ENCODE data around the gene TMEM184C. TPM values are rescaled to one million over a fixed set of nuclear protein-coding genes. Genes with fewer than 3 reads are reported as not detected.

The TMEM184C gene
- total and polyA plus RNA-seq, 2 of the 8 experiments (the other 6 are each of a cell fraction or from before 2014, with no cell fraction given), result 11.1 to 42.4 TPM

- Histone ChIP-seq H3K14ac (ENCODE audit: insufficient read length) (peak within 1 kb of the TSS; percentile 33), H2AK5ac (ENCODE audit: low read depth, low read length) (no peak within 1 kb of the TSS), H3K4me2 (ENCODE audit: insufficient read depth in 1 of 2, low read depth in 2 of 2, low read length in 2 of 2) (peak within 1 kb of the TSS; percentile 72 to 75), H3K27ac (ENCODE audit: low read depth, low read length) (peak within 1 kb of the TSS; percentile 30; the same call in 1 of the 2 replicates), H2BK20ac (ENCODE audit: low read length) (no peak within 1 kb of the TSS), H3K9me3 (ENCODE audit: insufficient read depth in 2 of 2, low read depth in 1 of 2, low read length in 1 of 2) (no peaks in the 10 kb centered on the region), H3K4ac (replicated peaks; ENCODE audit: insufficient read length, low read depth, low read length) (no peak within 1 kb of the TSS), H3K4me3 (ENCODE audit: extremely low read depth in 1 of 4, insufficient read depth in 2 of 4, low read depth in 3 of 4, low read length in 4 of 4) (peak within 1 kb of the TSS; percentile 68 to 83 (median 77)), H3K9ac (replicated peaks in 1 of 4; ENCODE audit: extremely low read depth in 1 of 4, low read depth in 3 of 4, low read length in 3 of 4) (peak within 1 kb of the TSS; percentile 78 to 88 (median 83)), H3K23me2 (ENCODE audit: low read depth, low read length) (peaks cover 5% of the 10 kb centered on the region; the same call in 1 of the 2 replicates), H2BK15ac (ENCODE audit: low read length) (no peak within 1 kb of the TSS; the same call in 1 of the 2 replicates), H2AFZ (ENCODE audit: low read length) (peak within 1 kb of the TSS; percentile 91), H3K79me1 (ENCODE audit: low read depth, low read length) (peaks cover 3% of the 10 kb centered on the region; the same call in 1 of the 2 replicates), H3K79me2 (ENCODE audit: control insufficient read depth in 1 of 2, insufficient read depth in 2 of 2, low read length in 2 of 2) (peaks cover 0 to 18% of the 10 kb centered on the region in 2 experiments; a peak in 2 of 4 replicates), H3K4me1 (replicated peaks in 1 of 4; ENCODE audit: control insufficient read depth in 3 of 4, insufficient read depth in 4 of 4, low read length in 3 of 4) (peaks cover 0 to 6% (median 3%) of the 10 kb centered on the region in 4 experiments; a peak in 4 of 7 replicates), H3K56ac (replicated peaks; ENCODE audit: insufficient read length, low read depth, low read length) (peak within 1 kb of the TSS; percentile 63), H3K23ac (ENCODE audit: insufficient read length) (no peak within 1 kb of the TSS), H3K18ac (ENCODE audit: extremely low read depth, low read length) (peak within 1 kb of the TSS; percentile 91), H4K8ac (ENCODE audit: extremely low read depth, insufficient read depth, low read length) (peak within 1 kb of the TSS; percentile 66; the same call in 1 of the 2 replicates), H2BK5ac (ENCODE audit: low read depth, low read length) (peak within 1 kb of the TSS; percentile 38; the same call in 1 of the 2 replicates), H2BK120ac (replicated peaks; ENCODE audit: low read depth, low read length) (no peak within 1 kb of the TSS), H4K20me1 (replicated peaks in 1 of 2; ENCODE audit: control insufficient read depth in 1 of 2, insufficient read depth in 2 of 2, low read length in 2 of 2) (peaks cover 0 to 2% of the 10 kb centered on the region in 2 experiments), H4K5ac (ENCODE audit: insufficient read length, low read depth, low read length) (peak within 1 kb of the TSS; percentile 42), H3K27me3 (replicated peaks in 1 of 4; ENCODE audit: control insufficient read depth in 3 of 4, extremely low read depth in 1 of 4, insufficient read depth in 3 of 4, low read length in 3 of 4) (no peaks in the 10 kb centered on the region), H3K36me3 (ENCODE audit: control insufficient read depth in 2 of 4, insufficient read depth in 4 of 4, low read length in 3 of 4) (0 out of 8 replicates have a peak, but pooled peaks cover 0 to 2% (median 0%) of the 10 kb centered on the region in 4 experiments), H2BK12ac (ENCODE audit: low read depth, low read length) (peak within 1 kb of the TSS; percentile 5), H4K91ac (replicated peaks; ENCODE audit: insufficient read length, low read length) (peak within 1 kb of the TSS; percentile 79)
- DNase-seq (ENCODE audit: low read depth in 1 of 2, low spot score in 2 of 2), result peak; percentile 49 to 93
- ChIA-PET POLR2A (ENCODE audit: partially characterized antibody) (interaction anchor here (0.6 to 2.4 kb wide), 14 partner anchors 10 to 1160 kb away, joined by 3 to 11 read pairs (median 4); partner anchors contain the start of genes ARHGAP10 and TMEM184C), CTCF (ENCODE audit: partially characterized antibody) (interaction anchor here (0.6 to 4.3 kb wide), 10 partner anchors 10 to 183 kb away, joined by 3 to 28 read pairs (median 4); no protein-coding TSS in a partner anchor)
- FAIRE-seq, result no peak
- 3% methylated on average over 58 of the region's 69 CpGs; no CpG with 5 or more reads in 1 of the 2 experiments for WGBS, 2 experiments (ENCODE audit: extremely low coverage in 1 of 2, insufficient coverage in 1 of 2, insufficient read length in 1 of 2, insufficient replicate concordance in 2 of 2, low coverage in 1 of 2, low lambda C conversion rate in 2 of 2, missing lambda C conversion rate in 1 of 2)
- TF ChIP-seq JUN (IDR thresholded peaks at IDR 0.05; ENCODE audit: low read depth, low read length) (no peak), EGR1 (IDR thresholded peaks at IDR 0.05; ENCODE audit: borderline replicate concordance, low read depth, low read length) (no peak), SP4 (IDR thresholded peaks at IDR 0.05; ENCODE audit: low read length) (no peak; the same call in 1 of the 2 replicates), FOSL1 (IDR thresholded peaks at IDR 0.05; ENCODE audit: insufficient read depth, low read depth, low read length) (no peak), TAF7 (optimal IDR thresholded peaks at IDR 0.05; ENCODE audit: borderline replicate concordance, low read depth, low read length) (peak; percentile 9), KDM4A (IDR thresholded peaks at IDR 0.05; ENCODE audit: low read depth, low read length, severe bottlenecking) (peak; percentile 84), BACH1 (IDR thresholded peaks at IDR 0.05; ENCODE audit: low read length) (peak; percentile 55; the same call in 1 of the 2 replicates), CHD1 (IDR thresholded peaks at IDR 0.05; ENCODE audit: low read depth, low read length) (no peak; the same call in 1 of the 2 replicates), BCL11A (IDR thresholded peaks at IDR 0.05; ENCODE audit: low read depth in 2 of 2, low read length in 2 of 2) (no peak), TCF12 (IDR thresholded peaks at IDR 0.05; ENCODE audit: low read depth, low read length) (0 out of 2 replicates have a peak, but pooled peaks have one; percentile 24), SP2 (IDR thresholded peaks at IDR 0.05; ENCODE audit: low read length) (no peak)
Observed at GRCh38 chr4:147683717-147684700, 66.8 kb downstream of the TMEM184C start, which contains the start of gene PRMT9. PRMT9 (minus strand) TSS chr4:147684163; CDS start chr4:147683987, 176 bp downstream.

Measured in H1 (cell line).